ENCODE data around the gene BRK1. TPM values are rescaled to one million over a fixed set of nuclear protein-coding genes. Genes with fewer than 3 reads are reported as not detected.

The BRK1 gene
- total and polyA plus RNA-seq, 2 donors (not counting 1 experiment from before 2014, with no cell fraction given), result 55.0 to 86.3 TPM

GRCh38 chr3:10160346-10160745 is 44.9 kb downstream of the BRK1 start:
- Histone ChIP-seq H3K79me2 (ENCODE audit: control insufficient read depth, insufficient read depth, low read length) (peaks cover 16% of the 10 kb centered on the region), H3K4me3 (ENCODE audit: control extremely low read depth in 1 of 5, extremely low read depth in 1 of 5, insufficient read depth in 1 of 5, low read depth in 2 of 5, low read length in 4 of 5) (no peak overlapping the region), H3K4me1 (ENCODE audit: control insufficient read depth in 2 of 2, insufficient read depth in 2 of 2, low read length in 2 of 2) (peaks cover 7 to 20% of the 10 kb centered on the region in 2 donors), H3K4me2 (replicated peaks; ENCODE audit: low read depth, low read length, poor library complexity, severe bottlenecking) (no peak overlapping the region), H2AFZ (ENCODE audit: insufficient read depth, low read depth, low read length, poor library complexity, severe bottlenecking) (no peak overlapping the region), H3K9ac (ENCODE audit: low read length) (no peak overlapping the region), H3K36me3 (replicated peaks in 1 of 2; ENCODE audit: control extremely low read depth in 1 of 2, control insufficient read depth in 1 of 2, extremely low read depth in 1 of 2, insufficient read depth in 2 of 2, low read length in 1 of 2) (no peaks in the 10 kb centered on the region), H3K9me3 (ENCODE audit: control extremely low read depth in 1 of 3, control insufficient read depth in 2 of 3, insufficient read depth in 1 of 3, low read length in 2 of 3) (no peaks in the 10 kb centered on the region), H4K20me1 (ENCODE audit: control insufficient read depth, insufficient read depth, low read length, poor library complexity, severe bottlenecking) (no peaks in the 10 kb centered on the region), H3K27me3 (replicated peaks in 1 of 4; ENCODE audit: control extremely low read depth in 1 of 4, control insufficient read depth in 3 of 4, insufficient read depth in 4 of 4, low read length in 3 of 4) (no peaks in the 10 kb centered on the region), H3K27ac (ENCODE audit: low read length in 2 of 2) (no peak overlapping the region)
- no peak overlapping the region for H3K27ac Mint-ChIP-seq
- H3K27me3 Mint-ChIP-seq, result no peaks in the 10 kb centered on the region
- no CpG with 5 or more reads among the region's 1 CpG for WGBS (ENCODE audit: insufficient coverage)
- H3K4me3 Mint-ChIP-seq, result no peak overlapping the region
- intact Hi-C loops (cut with micrococcal nuclease), result no loop called here
- ChIA-PET POLR2A (no interaction called here), CTCF (interaction anchor here (0.8 to 1.6 kb wide), 5 partner anchors 19 to 80 kb away, joined by 3 to 6 read pairs (median 5); partner anchors contain the start of gene VHL)
- ATAC-seq (ENCODE audit: low read depth), result no peak
- H3K9me3 Mint-ChIP-seq (ENCODE audit: insufficient read depth), result no peaks in the 10 kb centered on the region
- no peak for DNase-seq
- peaks cover 12% of the 10 kb centered on the region for H3K4me1 Mint-ChIP-seq
- TF ChIP-seq CTCF (IDR thresholded peaks at IDR 0.05) (no peak), EZH2 (IDR thresholded peaks at IDR 0.05; ENCODE audit: borderline replicate concordance, insufficient read depth, low read depth, low read length, poor library complexity, severe bottlenecking) (no peak)

GRCh38 chr3:10160925-10161324 is 45.5 kb downstream of the BRK1 start:
- H3K4me1 ChIP-seq (ENCODE audit: control insufficient read depth in 2 of 2, insufficient read depth in 2 of 2, low read length in 2 of 2), result peaks cover 8 to 25% of the 10 kb centered on the region in 2 donors
- H3K4me2 ChIP-seq (replicated peaks; ENCODE audit: low read depth, low read length, poor library complexity, severe bottlenecking), result no peak overlapping the region
- no peak overlapping the region for H3K4me3 ChIP-seq (ENCODE audit: control extremely low read depth in 1 of 5, extremely low read depth in 1 of 5, insufficient read depth in 1 of 5, low read depth in 2 of 5, low read length in 4 of 5)
- CTCF ChIA-PET, result interaction anchor here (0.7 to 7.9 kb wide), 6 partner anchors 10 to 79 kb away, joined by 3 to 59 read pairs (median 5); partner anchors contain the start of gene VHL
- no peaks in the 10 kb centered on the region for H4K20me1 ChIP-seq (ENCODE audit: control insufficient read depth, insufficient read depth, low read length, poor library complexity, severe bottlenecking)
- Mint-ChIP-seq H3K9me3 (ENCODE audit: insufficient read depth) (no peaks in the 10 kb centered on the region), H3K4me3 (no peak overlapping the region), H3K27ac (peak overlapping the region; percentile 10), H3K27me3 (no peaks in the 10 kb centered on the region), H3K4me1 (peaks cover 13% of the 10 kb centered on the region)
- DNase-seq, result no peak
- no peak overlapping the region for H3K9ac ChIP-seq (ENCODE audit: low read length)
- intact Hi-C loops (cut with micrococcal nuclease), result no loop called here
- H3K36me3 ChIP-seq (replicated peaks in 1 of 2; ENCODE audit: control extremely low read depth in 1 of 2, control insufficient read depth in 1 of 2, extremely low read depth in 1 of 2, insufficient read depth in 2 of 2, low read length in 1 of 2), result no peaks in the 10 kb centered on the region
- H2AFZ ChIP-seq (ENCODE audit: insufficient read depth, low read depth, low read length, poor library complexity, severe bottlenecking), result no peak overlapping the region
- POLR2A ChIA-PET, result no interaction called here
- no peak for ATAC-seq (ENCODE audit: low read depth)
- H3K27ac ChIP-seq (ENCODE audit: low read length in 2 of 2), result no peak overlapping the region
- TF ChIP-seq EZH2 (IDR thresholded peaks at IDR 0.05; ENCODE audit: borderline replicate concordance, insufficient read depth, low read depth, low read length, poor library complexity, severe bottlenecking), result no peak
- TF ChIP-seq CTCF (IDR thresholded peaks at IDR 0.05), result no peak
- peaks cover 19% of the 10 kb centered on the region for H3K79me2 ChIP-seq (ENCODE audit: control insufficient read depth, insufficient read depth, low read length)
- no peaks in the 10 kb centered on the region for H3K27me3 ChIP-seq (replicated peaks in 1 of 4; ENCODE audit: control extremely low read depth in 1 of 4, control insufficient read depth in 3 of 4, insufficient read depth in 4 of 4, low read length in 3 of 4)
- 97% methylated on average over 4 of the region's 6 CpGs for WGBS (ENCODE audit: insufficient coverage)
- H3K9me3 ChIP-seq (ENCODE audit: control extremely low read depth in 1 of 3, control insufficient read depth in 2 of 3, insufficient read depth in 1 of 3, low read length in 2 of 3), result no peaks in the 10 kb centered on the region
